ENCODE measurements around the gene TMPRSS6. TPM values are rescaled to one million over a fixed set of nuclear protein-coding genes. Genes with fewer than 3 reads are reported as not detected.

The TMPRSS6 gene
- total RNA-seq, 1 experiment from 2014 or later: 0.39 TPM

GRCh38 chr22:37048133-37048532, 61.4 kb downstream of the TMPRSS6 start (continued):
- TF ChIP-seq, protein P1, sequence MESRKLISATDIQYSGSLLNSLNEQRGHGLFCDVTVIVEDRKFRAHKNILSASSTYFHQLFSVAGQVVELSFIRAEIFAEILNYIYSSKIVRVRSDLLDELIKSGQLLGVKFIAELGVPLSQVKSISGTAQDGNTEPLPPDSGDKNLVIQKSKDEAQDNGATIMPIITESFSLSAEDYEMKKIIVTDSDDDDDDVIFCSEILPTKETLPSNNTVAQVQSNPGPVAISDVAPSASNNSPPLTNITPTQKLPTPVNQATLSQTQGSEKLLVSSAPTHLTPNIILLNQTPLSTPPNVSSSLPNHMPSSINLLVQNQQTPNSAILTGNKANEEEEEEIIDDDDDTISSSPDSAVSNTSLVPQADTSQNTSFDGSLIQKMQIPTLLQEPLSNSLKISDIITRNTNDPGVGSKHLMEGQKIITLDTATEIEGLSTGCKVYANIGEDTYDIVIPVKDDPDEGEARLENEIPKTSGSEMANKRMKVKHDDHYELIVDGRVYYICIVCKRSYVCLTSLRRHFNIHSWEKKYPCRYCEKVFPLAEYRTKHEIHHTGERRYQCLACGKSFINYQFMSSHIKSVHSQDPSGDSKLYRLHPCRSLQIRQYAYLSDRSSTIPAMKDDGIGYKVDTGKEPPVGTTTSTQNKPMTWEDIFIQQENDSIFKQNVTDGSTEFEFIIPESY (IDR thresholded peaks at IDR 0.05; ENCODE audit: extremely low read depth, insufficient replicate concordance, low read length): no peak
- TF ChIP-seq SRF (IDR thresholded peaks at IDR 0.05; ENCODE audit: low read depth) (no peak), EZH2 (IDR thresholded peaks at IDR 0.05) (no peak), SIN3A (IDR thresholded peaks at IDR 0.05; ENCODE audit: low read depth) (no peak), CBX3 (IDR thresholded peaks at IDR 0.05; ENCODE audit: low read depth) (no peak), ELF1 (IDR thresholded peaks at IDR 0.05; ENCODE audit: borderline replicate concordance, low read depth) (no peak), YY1 (IDR thresholded peaks at IDR 0.05; ENCODE audit: extremely low read depth, insufficient replicate concordance, low read depth, low read length) (no peak), ZNF274 (IDR thresholded peaks at IDR 0.05; ENCODE audit: low read depth, low read length) (no peak), ZFX (IDR thresholded peaks at IDR 0.05) (no peak), POLR2A (IDR thresholded peaks at IDR 0.05; ENCODE audit: borderline replicate concordance, extremely low read depth, insufficient read depth, insufficient read length) (no peak)

DNA sequence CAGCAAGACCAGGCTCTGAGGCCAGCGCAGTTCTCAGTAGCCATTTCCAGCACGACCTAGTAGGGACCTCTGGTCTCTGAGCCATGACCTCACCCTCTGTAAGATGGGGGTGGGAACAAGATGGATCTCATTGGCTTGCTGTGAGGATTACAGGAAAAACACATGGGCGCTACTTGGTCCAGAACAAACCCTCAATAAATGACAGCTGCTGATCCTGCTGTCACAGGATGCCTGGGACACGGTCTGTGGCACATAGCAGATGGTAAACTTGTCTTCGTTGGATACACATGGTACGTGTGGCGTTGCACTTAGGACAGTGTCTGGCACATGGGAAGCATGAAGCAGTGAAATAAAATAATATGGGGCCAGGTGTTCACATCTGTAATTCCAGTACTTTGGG, 62.5 kb downstream of the TMPRSS6 start:
- DNase-seq (ENCODE audit: low read depth, low spot score) (no peak), ATAC-seq (no peak)
- ChIA-PET RAD21 (ENCODE audit: low non-redundant PET in 1 of 2, low total read pairs in 2 of 2, uncharacterized antibody in 2 of 2, unreplicated experiment in 2 of 2) (no interaction called here), POLR2A (no interaction called here), CTCF (interaction anchor here (0.9 to 4.1 kb wide), 2 partner anchors 14 to 69 kb away, joined by 3 to 33 read pairs; no protein-coding TSS in a partner anchor)
- intact Hi-C loops (cut with micrococcal nuclease): no loop called here
- H3K9ac ChIP-seq (ENCODE audit: low read length): no peak overlapping the region
- no TSS peak for BruUV-seq (replicated peaks)
- no peaks in the 10 kb centered on the region for H4K20me1 ChIP-seq (ENCODE audit: insufficient read depth)
- no peaks in the 10 kb centered on the region for H3K9me2 ChIP-seq (ENCODE audit: insufficient read depth)
- H3K9me3 ChIP-seq (ENCODE audit: control insufficient read depth in 1 of 2, insufficient read depth in 1 of 2, low read depth in 1 of 2, low read length in 2 of 2): no peaks in the 10 kb centered on the region
- H3K27me3 ChIP-seq (ENCODE audit: insufficient read depth, low read length): no peaks in the 10 kb centered on the region
- H2AFZ ChIP-seq (ENCODE audit: low read depth, low read length, poor library complexity, severe bottlenecking): no peak overlapping the region
- H3K36me3 ChIP-seq (ENCODE audit: control insufficient read depth in 1 of 2, insufficient read depth in 2 of 2, low read length in 2 of 2): no peaks in the 10 kb centered on the region
- no peak overlapping the region for H3K4me3 ChIP-seq (replicated peaks in 1 of 2; ENCODE audit: low read depth in 1 of 2, low read length in 2 of 2)
- H3K4me2 ChIP-seq (ENCODE audit: low read length): no peak overlapping the region
- H3K79me2 ChIP-seq (ENCODE audit: insufficient read depth, low read length): no peaks in the 10 kb centered on the region
- peaks cover 6 to 29% of the 10 kb centered on the region in 2 experiments; a peak in 3 of 4 replicates for H3K4me1 ChIP-seq (ENCODE audit: control insufficient read depth in 1 of 2, insufficient read depth in 2 of 2, low read length in 2 of 2)
- H3K27ac ChIP-seq (ENCODE audit: low read depth, low read length): no peak overlapping the region
- no peak for TF ChIP-seq SIN3A (IDR thresholded peaks at IDR 0.05; ENCODE audit: low read depth)
- TF ChIP-seq JUND (IDR thresholded peaks at IDR 0.05): no peak
- no peak for TF ChIP-seq YY1 (IDR thresholded peaks at IDR 0.05; ENCODE audit: extremely low read depth, insufficient replicate concordance, low read depth, low read length)
- no peak for TF ChIP-seq TCF7L2 (IDR thresholded peaks at IDR 0.05; ENCODE audit: borderline replicate concordance, extremely low read depth, insufficient read depth, insufficient read length)
- no peak for TF ChIP-seq EZH2 (IDR thresholded peaks at IDR 0.05)
- no peak for TF ChIP-seq EGR1 (IDR thresholded peaks at IDR 0.05; ENCODE audit: low read depth)
- TF ChIP-seq MAX (IDR thresholded peaks at IDR 0.05): no peak
- no peak for TF ChIP-seq RAD21 (IDR thresholded peaks at IDR 0.05; ENCODE audit: low read depth)
- TF ChIP-seq CBX3 (IDR thresholded peaks at IDR 0.05; ENCODE audit: low read depth): no peak
- TF ChIP-seq, protein P2, sequence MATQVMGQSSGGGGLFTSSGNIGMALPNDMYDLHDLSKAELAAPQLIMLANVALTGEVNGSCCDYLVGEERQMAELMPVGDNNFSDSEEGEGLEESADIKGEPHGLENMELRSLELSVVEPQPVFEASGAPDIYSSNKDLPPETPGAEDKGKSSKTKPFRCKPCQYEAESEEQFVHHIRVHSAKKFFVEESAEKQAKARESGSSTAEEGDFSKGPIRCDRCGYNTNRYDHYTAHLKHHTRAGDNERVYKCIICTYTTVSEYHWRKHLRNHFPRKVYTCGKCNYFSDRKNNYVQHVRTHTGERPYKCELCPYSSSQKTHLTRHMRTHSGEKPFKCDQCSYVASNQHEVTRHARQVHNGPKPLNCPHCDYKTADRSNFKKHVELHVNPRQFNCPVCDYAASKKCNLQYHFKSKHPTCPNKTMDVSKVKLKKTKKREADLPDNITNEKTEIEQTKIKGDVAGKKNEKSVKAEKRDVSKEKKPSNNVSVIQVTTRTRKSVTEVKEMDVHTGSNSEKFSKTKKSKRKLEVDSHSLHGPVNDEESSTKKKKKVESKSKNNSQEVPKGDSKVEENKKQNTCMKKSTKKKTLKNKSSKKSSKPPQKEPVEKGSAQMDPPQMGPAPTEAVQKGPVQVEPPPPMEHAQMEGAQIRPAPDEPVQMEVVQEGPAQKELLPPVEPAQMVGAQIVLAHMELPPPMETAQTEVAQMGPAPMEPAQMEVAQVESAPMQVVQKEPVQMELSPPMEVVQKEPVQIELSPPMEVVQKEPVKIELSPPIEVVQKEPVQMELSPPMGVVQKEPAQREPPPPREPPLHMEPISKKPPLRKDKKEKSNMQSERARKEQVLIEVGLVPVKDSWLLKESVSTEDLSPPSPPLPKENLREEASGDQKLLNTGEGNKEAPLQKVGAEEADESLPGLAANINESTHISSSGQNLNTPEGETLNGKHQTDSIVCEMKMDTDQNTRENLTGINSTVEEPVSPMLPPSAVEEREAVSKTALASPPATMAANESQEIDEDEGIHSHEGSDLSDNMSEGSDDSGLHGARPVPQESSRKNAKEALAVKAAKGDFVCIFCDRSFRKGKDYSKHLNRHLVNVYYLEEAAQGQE (IDR thresholded peaks at IDR 0.05; ENCODE audit: low read depth): no peak
- no peak for TF ChIP-seq ZNF274 (IDR thresholded peaks at IDR 0.05; ENCODE audit: low read depth, low read length)
- TF ChIP-seq, protein P3, sequence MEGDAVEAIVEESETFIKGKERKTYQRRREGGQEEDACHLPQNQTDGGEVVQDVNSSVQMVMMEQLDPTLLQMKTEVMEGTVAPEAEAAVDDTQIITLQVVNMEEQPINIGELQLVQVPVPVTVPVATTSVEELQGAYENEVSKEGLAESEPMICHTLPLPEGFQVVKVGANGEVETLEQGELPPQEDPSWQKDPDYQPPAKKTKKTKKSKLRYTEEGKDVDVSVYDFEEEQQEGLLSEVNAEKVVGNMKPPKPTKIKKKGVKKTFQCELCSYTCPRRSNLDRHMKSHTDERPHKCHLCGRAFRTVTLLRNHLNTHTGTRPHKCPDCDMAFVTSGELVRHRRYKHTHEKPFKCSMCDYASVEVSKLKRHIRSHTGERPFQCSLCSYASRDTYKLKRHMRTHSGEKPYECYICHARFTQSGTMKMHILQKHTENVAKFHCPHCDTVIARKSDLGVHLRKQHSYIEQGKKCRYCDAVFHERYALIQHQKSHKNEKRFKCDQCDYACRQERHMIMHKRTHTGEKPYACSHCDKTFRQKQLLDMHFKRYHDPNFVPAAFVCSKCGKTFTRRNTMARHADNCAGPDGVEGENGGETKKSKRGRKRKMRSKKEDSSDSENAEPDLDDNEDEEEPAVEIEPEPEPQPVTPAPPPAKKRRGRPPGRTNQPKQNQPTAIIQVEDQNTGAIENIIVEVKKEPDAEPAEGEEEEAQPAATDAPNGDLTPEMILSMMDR (IDR thresholded peaks at IDR 0.05 in 2 of 3, conservative IDR thresholded peaks at IDR 0.05 in 1 of 3; ENCODE audit: borderline replicate concordance in 1 of 3, insufficient read depth in 1 of 3, low read depth in 2 of 3, low read length in 2 of 3): no peak

Data from HCT116 (cell line).